ENCODE data around the gene ZDHHC5.

DNA sequence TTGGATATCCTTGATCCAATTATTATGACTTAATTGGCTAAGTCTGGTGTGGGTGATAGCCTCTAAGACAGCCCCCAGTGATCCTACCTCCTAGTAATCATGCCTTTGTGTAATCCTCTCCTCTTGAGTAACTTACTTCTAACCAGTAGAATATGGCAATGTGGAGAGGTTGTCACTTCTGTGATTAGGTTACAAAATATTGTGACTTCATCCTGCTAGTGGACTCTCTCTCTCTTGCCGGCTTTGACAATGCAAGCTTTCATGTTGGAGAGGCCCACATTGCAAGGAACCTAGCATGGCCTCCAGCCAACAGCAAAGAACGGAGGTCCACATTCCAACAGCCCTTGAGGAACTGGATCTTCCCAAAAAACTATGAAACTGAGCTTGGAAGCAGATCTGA, 37.7 kb upstream of the ZDHHC5 start:
- TF ChIP-seq, protein P1, sequence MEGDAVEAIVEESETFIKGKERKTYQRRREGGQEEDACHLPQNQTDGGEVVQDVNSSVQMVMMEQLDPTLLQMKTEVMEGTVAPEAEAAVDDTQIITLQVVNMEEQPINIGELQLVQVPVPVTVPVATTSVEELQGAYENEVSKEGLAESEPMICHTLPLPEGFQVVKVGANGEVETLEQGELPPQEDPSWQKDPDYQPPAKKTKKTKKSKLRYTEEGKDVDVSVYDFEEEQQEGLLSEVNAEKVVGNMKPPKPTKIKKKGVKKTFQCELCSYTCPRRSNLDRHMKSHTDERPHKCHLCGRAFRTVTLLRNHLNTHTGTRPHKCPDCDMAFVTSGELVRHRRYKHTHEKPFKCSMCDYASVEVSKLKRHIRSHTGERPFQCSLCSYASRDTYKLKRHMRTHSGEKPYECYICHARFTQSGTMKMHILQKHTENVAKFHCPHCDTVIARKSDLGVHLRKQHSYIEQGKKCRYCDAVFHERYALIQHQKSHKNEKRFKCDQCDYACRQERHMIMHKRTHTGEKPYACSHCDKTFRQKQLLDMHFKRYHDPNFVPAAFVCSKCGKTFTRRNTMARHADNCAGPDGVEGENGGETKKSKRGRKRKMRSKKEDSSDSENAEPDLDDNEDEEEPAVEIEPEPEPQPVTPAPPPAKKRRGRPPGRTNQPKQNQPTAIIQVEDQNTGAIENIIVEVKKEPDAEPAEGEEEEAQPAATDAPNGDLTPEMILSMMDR (IDR thresholded peaks at IDR 0.05) = no peak
- no peak for TF ChIP-seq POLR2A (IDR thresholded peaks at IDR 0.05)

Measured in esophagus squamous epithelium (tissue), 4 donors.